Endothelial cell of umbilical vein (primary cell): Measurements from ENCODE around the gene STK32C.
"Not testable (repeated sequence)": the region's sequence is repeated elsewhere in the genome, so short reads cannot be mapped to it uniquely, and the experiment has no call there.

Source experiments
- EZH2 ChIP-seq: IDR thresholded peaks from 2 replicates; pipeline ENCODE4 v1.6.1; 2012; ENCODE audit warnings: borderline replicate concordance, low read depth, mild to moderate bottlenecking, moderate library complexity, low read length, inconsistent platforms; ENCODE audit not compliant: severe bottlenecking
- FOS ChIP-seq: IDR thresholded peaks from 2 replicates; pipeline ENCODE4 v1.6.1; 2011; ENCODE audit warnings: mild to moderate bottlenecking, low read length, moderate library complexity, borderline replicate concordance; ENCODE audit not compliant: insufficient read depth
- GATA2 ChIP-seq: IDR thresholded peaks from 2 replicates; pipeline ENCODE4 v1.7.0; 2011; ENCODE audit warnings: low read depth, mild to moderate bottlenecking, moderate library complexity, mixed read lengths, low read length; ENCODE audit not compliant: insufficient read length, insufficient read depth
- JUN ChIP-seq: IDR thresholded peaks from 2 replicates; pipeline ENCODE4 v1.6.1; 2011; ENCODE audit warnings: borderline replicate concordance, low read depth; ENCODE audit not compliant: insufficient read length, insufficient read depth
- MYC ChIP-seq: IDR thresholded peaks from one replicate; pipeline ENCODE4 v1.6.1; 2011; ENCODE audit warnings: mild to moderate bottlenecking, low read depth, low read length
- POLR2A ChIP-seq: IDR thresholded peaks from 2 replicates; pipeline ENCODE4 v1.6.1; 2012; ENCODE audit warnings: low read depth, mild to moderate bottlenecking, control low read depth, low read length
- POLR2AphosphoS5 ChIP-seq: IDR thresholded peaks from 2 replicates; pipeline ENCODE4 v1.6.1; 2012; ENCODE audit warnings: low read depth, mild to moderate bottlenecking, control low read depth, low read length, moderate library complexity; ENCODE audit not compliant: insufficient read depth
- TF ChIP-seq, protein P1 (sequence below): IDR thresholded peaks from 2 replicates; pipeline ENCODE4 v1.6.1; 2011; ENCODE audit not compliant: insufficient read depth, insufficient read length
- TF ChIP-seq, protein P2 (sequence below), 2 donors: IDR thresholded peaks; 1 replicate in 1 of 2; 2 replicates in 1 of 2; pipeline ENCODE4 v1.5.1; 2011; ENCODE audit warnings: low read length in 2 of 2, mild to moderate bottlenecking in 2 of 2, moderate library complexity in 2 of 2, control low read depth in 1 of 2, inconsistent platforms in 1 of 2, low read depth in 1 of 2; ENCODE audit not compliant: insufficient read depth in 1 of 2; ENCODE audit errors: extremely low read depth in 1 of 2

DNA sequence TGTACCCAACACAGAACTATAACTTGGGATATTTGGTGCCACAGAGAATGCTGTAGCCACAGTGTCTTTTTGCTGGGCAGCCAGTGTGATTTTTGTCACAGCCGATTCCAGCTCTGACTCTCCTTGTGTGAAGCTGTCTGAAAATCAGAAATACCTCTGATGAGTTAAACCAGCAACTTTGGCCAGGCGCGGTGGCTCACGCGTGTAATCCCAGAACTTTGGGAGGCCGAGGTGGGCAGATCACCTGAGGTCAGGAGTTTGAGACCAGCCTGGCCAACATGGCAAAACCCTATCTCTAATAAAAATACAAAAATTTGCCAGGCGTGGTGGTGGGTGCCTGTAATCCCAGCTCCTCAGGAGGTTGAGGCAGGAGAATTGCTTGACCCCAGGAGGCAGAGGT is 30.1 kb upstream of the STK32C start:
- TF ChIP-seq, protein P1, sequence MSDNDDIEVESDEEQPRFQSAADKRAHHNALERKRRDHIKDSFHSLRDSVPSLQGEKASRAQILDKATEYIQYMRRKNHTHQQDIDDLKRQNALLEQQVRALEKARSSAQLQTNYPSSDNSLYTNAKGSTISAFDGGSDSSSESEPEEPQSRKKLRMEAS, result not testable (repeated sequence)
- TF ChIP-seq, protein P2, sequence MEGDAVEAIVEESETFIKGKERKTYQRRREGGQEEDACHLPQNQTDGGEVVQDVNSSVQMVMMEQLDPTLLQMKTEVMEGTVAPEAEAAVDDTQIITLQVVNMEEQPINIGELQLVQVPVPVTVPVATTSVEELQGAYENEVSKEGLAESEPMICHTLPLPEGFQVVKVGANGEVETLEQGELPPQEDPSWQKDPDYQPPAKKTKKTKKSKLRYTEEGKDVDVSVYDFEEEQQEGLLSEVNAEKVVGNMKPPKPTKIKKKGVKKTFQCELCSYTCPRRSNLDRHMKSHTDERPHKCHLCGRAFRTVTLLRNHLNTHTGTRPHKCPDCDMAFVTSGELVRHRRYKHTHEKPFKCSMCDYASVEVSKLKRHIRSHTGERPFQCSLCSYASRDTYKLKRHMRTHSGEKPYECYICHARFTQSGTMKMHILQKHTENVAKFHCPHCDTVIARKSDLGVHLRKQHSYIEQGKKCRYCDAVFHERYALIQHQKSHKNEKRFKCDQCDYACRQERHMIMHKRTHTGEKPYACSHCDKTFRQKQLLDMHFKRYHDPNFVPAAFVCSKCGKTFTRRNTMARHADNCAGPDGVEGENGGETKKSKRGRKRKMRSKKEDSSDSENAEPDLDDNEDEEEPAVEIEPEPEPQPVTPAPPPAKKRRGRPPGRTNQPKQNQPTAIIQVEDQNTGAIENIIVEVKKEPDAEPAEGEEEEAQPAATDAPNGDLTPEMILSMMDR (IDR thresholded peaks at IDR 0.05; ENCODE audit: extremely low read depth in 1 of 2, insufficient read depth in 1 of 2, low read depth in 1 of 2, low read length in 2 of 2), result not testable (repeated sequence)
- not testable (repeated sequence) for TF ChIP-seq POLR2AphosphoS5, MYC, EZH2, POLR2A, JUN, GATA2, FOS
